ENCODE measurements around the gene KLHDC9. TPM values are rescaled to one million over a fixed set of nuclear protein-coding genes. Genes with fewer than 3 reads are reported as not detected.

Gene KLHDC9
- total RNA-seq, result 1 to 10 TPM; 1.4 to 5.9 (median 3.5) TPM
- 1 to 10 TPM in 2 of 3 donors, under 1 TPM in 1; 0.34 to 2.7 (median 1.8) TPM for polyA plus RNA-seq
- long read RNA-seq, donor 1, partial matches to known transcripts, result 0 of 3 reads
- long read RNA-seq, donor 1, other reads (novel, unspliced or antisense), result 0 of 3 reads
- long read RNA-seq, donor 2, partial matches to known transcripts, result 0 of 4 reads
- long read RNA-seq, donor 2, other reads (novel, unspliced or antisense), result 0 of 4 reads

- WGBS, 3 donors, result 12 to 15% (median 12%) methylated on average over 60 to 71 of the region's 71 CpGs
- ATAC-seq (peak; percentile 76 to 91 (median 85)), DNase-seq (peak; percentile 66 to 87)
- TF ChIP-seq CTCF (IDR thresholded peaks at IDR 0.05), result no peak
- peaks cover 7% of the 10 kb centered on the region for H3K4me1 ChIP-seq
- H3K4me3 ChIP-seq, result peak within 1 kb of the TSS; percentile 76
- intact Hi-C loops (cut with DNase I), result loop anchor here (5.0 to 10.0 kb wide), 3 partner anchors 56 to 374 kb away; no protein-coding TSS in a partner anchor
- H3K27ac ChIP-seq, result peak within 1 kb of the TSS; percentile 58
- peaks cover 13 to 36% of the 10 kb centered on the region in 2 donors for H3K36me3 ChIP-seq (ENCODE audit: insufficient read depth in 1 of 2, low read depth in 1 of 2)
- no peaks in the 10 kb centered on the region for H3K27me3 ChIP-seq (ENCODE audit: insufficient read depth in 3 of 3, low read length in 2 of 3)
- H3K9me3 ChIP-seq, result no peaks in the 10 kb centered on the region
Measured at GRCh38 chr1:161098210-161099068, at the start of gene KLHDC9. Gene KLHDC9 (plus strand): TSS chr1:161098361. CDS start chr1:161098536, 175 bp downstream.

DNA sequence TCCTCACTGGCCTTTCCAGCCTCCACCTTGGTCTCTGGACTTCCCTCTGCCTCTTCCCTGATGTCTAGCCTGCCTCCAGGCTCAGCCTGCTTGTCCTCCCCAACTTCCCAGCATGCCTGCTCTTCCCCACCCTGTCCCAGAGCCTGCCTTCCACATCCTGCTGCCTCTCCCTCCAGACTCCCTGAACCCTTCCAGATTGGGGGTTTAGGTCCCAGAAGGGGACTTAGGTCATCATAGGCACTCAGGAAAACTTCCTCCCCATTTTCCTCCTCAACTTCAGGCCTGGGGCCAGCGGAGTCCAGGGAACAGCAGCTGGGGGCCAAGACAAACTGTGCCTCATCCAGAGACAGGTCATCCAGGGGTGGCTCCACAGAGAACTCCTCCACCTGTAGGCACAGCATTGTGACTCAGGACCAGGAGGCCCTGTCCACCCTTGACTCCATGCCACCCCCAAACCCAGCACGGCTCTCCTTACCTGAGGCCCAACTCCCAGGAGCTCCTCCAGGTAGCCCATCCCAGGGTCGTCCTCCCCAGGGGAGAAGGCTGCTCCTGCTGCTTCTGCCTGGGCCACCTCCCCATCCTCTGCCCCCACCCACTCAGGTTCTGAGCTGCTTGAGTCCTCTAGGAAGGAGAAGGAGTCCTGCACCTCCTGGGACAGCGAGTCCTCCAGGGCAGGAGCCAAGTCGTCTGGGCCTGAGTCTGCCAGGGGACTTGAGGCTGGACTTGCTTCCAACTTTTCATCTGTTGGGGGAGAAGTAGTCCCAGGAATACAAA, 49.0 kb upstream of the KLHDC9 start:
- H3K27ac ChIP-seq, result no peak overlapping the region
- 86 to 92% (median 91%) methylated on average over 5 of the region's 5 CpGs for WGBS, 3 donors
- no peak for DNase-seq
- intact Hi-C loops (cut with DNase I), result loop anchor here (5.0 kb wide), 2 partner anchors 83 to 103 kb away; partner anchors contain the start of genes DEDD (in 1 of the 2) and UFC1 (in 1 of the 2)
- no peak for TF ChIP-seq CTCF (IDR thresholded peaks at IDR 0.05)
- no peaks in the 10 kb centered on the region for H3K9me3 ChIP-seq
- H3K4me3 ChIP-seq, result no peak overlapping the region
- H3K27me3 ChIP-seq (ENCODE audit: insufficient read depth in 3 of 3, low read length in 2 of 3), result peaks cover 0 to 5% (median 3%) of the 10 kb centered on the region in 3 donors
- no peaks in the 10 kb centered on the region for H3K36me3 ChIP-seq (ENCODE audit: insufficient read depth in 1 of 2, low read depth in 1 of 2)
- no peak for ATAC-seq
- peaks cover 7% of the 10 kb centered on the region for H3K4me1 ChIP-seq

GRCh38 chr1:161051219-161051618, 46.9 kb upstream of the KLHDC9 start:
- Histone ChIP-seq H3K4me1 (no peaks in the 10 kb centered on the region), H3K9me3 (no peaks in the 10 kb centered on the region), H3K36me3 (ENCODE audit: insufficient read depth in 1 of 2, low read depth in 1 of 2) (no peaks in the 10 kb centered on the region), H3K4me3 (no peak overlapping the region), H3K27me3 (ENCODE audit: insufficient read depth in 3 of 3, low read length in 2 of 3) (peaks cover 0 to 13% (median 4%) of the 10 kb centered on the region in 3 donors), H3K27ac (no peak overlapping the region)
- DNase-seq (no peak), ATAC-seq (no peak)
- TF ChIP-seq CTCF (IDR thresholded peaks at IDR 0.05), result no peak
- intact Hi-C loops (cut with DNase I), result no loop called here
- WGBS, 3 donors, result 90 to 92% (median 90%) methylated on average over 8 to 10 of the region's 10 CpGs

DNA sequence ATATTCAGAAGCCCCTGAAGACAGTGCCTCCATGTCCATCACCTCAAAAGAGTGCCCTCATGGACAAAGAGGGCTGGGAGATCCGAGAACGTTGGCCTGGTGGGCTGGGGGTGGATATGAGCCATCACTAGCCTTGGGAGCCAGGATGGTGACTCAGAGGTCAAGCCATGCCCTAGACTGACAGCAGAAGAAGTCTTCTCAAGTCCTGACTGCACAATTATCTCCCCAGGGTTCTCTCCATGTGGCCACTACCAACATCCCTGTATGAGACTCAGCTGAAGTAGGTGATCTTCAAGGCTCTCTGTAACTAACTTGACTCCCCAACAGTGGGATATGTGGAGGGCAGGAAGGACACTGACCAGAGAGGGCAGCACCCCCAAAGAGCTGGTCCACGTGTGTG, 45.3 kb upstream of the KLHDC9 start:
- H3K9me3 ChIP-seq, result no peaks in the 10 kb centered on the region
- no peak overlapping the region for H3K4me3 ChIP-seq
- no peak for TF ChIP-seq CTCF (IDR thresholded peaks at IDR 0.05)
- 54 to 63% (median 61%) methylated on average over 3 of the region's 3 CpGs for WGBS, 3 donors
- no peak for ATAC-seq
- intact Hi-C loops (cut with DNase I), result no loop called here
- H3K36me3 ChIP-seq (ENCODE audit: insufficient read depth in 1 of 2, low read depth in 1 of 2), result no peaks in the 10 kb centered on the region
- no peak for DNase-seq
- H3K27me3 ChIP-seq (ENCODE audit: insufficient read depth in 3 of 3, low read length in 2 of 3), result peaks cover 0 to 13% (median 2%) of the 10 kb centered on the region in 3 donors
- H3K27ac ChIP-seq, result no peak overlapping the region
- no peaks in the 10 kb centered on the region for H3K4me1 ChIP-seq

All from psoas muscle (tissue), 8 donors.